ENCODE measurements around the gene TP63. TPM values are rescaled to one million over a fixed set of nuclear protein-coding genes. Genes with fewer than 3 reads are reported as not detected.

Gene TP63
- total RNA-seq, 1 donor from 2014 or later = 144 TPM

DNA sequence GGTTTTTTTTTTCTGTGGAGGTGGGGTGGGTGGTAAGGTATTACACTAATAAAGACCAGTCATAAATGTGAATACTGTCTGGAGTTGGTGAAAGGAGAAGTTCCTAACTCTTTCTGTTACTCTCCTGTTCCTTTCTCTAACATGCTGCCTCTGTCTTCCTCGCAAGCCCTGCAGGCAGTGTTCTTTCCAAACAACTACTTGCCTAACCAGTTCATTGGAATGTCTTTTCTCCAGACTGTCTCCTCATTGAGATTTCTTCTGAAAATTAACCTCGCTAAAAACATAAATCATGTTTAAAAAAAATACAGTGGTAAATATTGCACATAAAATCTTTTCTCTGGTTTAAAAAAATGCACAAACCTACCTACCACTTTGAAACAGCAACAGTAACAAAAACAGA is 135.2 kb downstream of the TP63 start:
- Histone ChIP-seq H3K4me3 (no peak overlapping the region), H3K9me3 (no peaks in the 10 kb centered on the region), H3K27me3 (no peaks in the 10 kb centered on the region), H3K4me1 (no peaks in the 10 kb centered on the region), H3K27ac (no peak overlapping the region), H3K36me3 (no peaks in the 10 kb centered on the region)
- no peak for DNase-seq (ENCODE audit: extremely low spot score in 2 of 2)
- intact Hi-C loops (cut with DNase I) = no loop called here
- TF ChIP-seq POLR2A (IDR thresholded peaks at IDR 0.05) = no peak
- TF ChIP-seq POLR2AphosphoS5 (IDR thresholded peaks at IDR 0.05; ENCODE audit: insufficient read depth in 1 of 2, low read depth in 1 of 2) = peak in 1 of 2 donors; percentile 55
- TF ChIP-seq, protein P1, sequence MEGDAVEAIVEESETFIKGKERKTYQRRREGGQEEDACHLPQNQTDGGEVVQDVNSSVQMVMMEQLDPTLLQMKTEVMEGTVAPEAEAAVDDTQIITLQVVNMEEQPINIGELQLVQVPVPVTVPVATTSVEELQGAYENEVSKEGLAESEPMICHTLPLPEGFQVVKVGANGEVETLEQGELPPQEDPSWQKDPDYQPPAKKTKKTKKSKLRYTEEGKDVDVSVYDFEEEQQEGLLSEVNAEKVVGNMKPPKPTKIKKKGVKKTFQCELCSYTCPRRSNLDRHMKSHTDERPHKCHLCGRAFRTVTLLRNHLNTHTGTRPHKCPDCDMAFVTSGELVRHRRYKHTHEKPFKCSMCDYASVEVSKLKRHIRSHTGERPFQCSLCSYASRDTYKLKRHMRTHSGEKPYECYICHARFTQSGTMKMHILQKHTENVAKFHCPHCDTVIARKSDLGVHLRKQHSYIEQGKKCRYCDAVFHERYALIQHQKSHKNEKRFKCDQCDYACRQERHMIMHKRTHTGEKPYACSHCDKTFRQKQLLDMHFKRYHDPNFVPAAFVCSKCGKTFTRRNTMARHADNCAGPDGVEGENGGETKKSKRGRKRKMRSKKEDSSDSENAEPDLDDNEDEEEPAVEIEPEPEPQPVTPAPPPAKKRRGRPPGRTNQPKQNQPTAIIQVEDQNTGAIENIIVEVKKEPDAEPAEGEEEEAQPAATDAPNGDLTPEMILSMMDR (IDR thresholded peaks at IDR 0.05) = no peak

DNA sequence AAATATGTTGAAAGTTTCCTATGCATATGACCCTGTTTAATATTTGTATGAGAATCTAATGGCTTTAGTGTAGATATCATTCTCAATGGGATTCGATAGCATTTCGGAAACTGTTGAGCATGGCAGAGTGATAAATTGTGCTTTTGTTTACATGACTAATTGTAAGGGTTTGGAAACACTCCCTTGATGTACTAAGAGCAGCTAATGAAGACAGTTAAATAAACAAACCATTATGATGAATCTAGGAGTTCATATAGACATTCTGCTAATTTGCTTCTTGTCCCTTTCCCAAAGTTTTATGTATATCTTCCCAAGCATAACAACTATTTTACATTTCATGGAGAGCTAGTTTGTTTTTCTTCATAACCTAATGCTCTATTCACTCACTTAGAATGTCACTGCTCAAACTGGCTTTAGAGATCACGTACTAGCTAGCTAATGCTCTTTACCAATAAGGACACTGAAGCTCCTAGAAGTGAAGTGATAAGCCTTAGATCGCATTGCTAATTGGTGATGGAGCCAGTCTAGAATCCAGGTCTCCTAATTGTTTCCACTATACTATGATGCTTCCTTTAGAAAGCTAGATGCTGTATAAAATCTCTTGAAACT is 140.8 kb downstream of the TP63 start:
- H3K27ac ChIP-seq = no peak overlapping the region
- H3K4me3 ChIP-seq = no peak overlapping the region
- no peaks in the 10 kb centered on the region for H3K36me3 ChIP-seq
- intact Hi-C loops (cut with DNase I) = no loop called here
- H3K27me3 ChIP-seq = no peaks in the 10 kb centered on the region
- no peak for DNase-seq (ENCODE audit: extremely low spot score in 2 of 2)
- no peak for TF ChIP-seq POLR2AphosphoS5 (IDR thresholded peaks at IDR 0.05; ENCODE audit: insufficient read depth in 1 of 2, low read depth in 1 of 2)
- TF ChIP-seq POLR2A (IDR thresholded peaks at IDR 0.05) = no peak
- TF ChIP-seq, protein P1 (IDR thresholded peaks at IDR 0.05) = no peak
- no peaks in the 10 kb centered on the region for H3K9me3 ChIP-seq
- H3K4me1 ChIP-seq = peaks cover 20% of the 10 kb centered on the region

DNA sequence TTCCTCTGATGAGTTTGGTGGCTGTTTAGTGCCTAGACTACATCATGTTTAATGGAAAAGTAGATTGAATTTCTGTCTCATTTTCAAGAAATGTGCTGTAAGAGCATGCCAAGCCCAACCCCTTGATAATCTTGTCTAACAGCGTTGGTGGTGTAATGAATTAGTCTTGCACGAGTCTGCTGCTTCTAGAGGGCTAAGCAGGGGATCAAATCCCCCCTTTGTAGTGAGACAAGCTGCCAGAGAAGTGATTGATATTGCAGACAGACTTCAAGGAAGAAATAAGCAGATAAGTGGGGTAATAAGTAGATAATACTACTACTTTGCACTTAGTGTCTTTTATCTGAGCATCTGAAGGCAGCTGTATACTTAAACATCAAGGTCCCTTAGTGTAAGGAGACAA is 141.4 kb downstream of the TP63 start:
- no peak for DNase-seq (ENCODE audit: extremely low spot score in 2 of 2)
- no peaks in the 10 kb centered on the region for H3K36me3 ChIP-seq
- intact Hi-C loops (cut with DNase I) = no loop called here
- peaks cover 20% of the 10 kb centered on the region for H3K4me1 ChIP-seq
- no peak overlapping the region for H3K4me3 ChIP-seq
- TF ChIP-seq POLR2AphosphoS5 (IDR thresholded peaks at IDR 0.05; ENCODE audit: insufficient read depth in 1 of 2, low read depth in 1 of 2) (no peak), POLR2A (IDR thresholded peaks at IDR 0.05) (no peak)
- TF ChIP-seq, protein P1 (IDR thresholded peaks at IDR 0.05) = no peak
- no peaks in the 10 kb centered on the region for H3K9me3 ChIP-seq
- no peak overlapping the region for H3K27ac ChIP-seq
- no peaks in the 10 kb centered on the region for H3K27me3 ChIP-seq

DNA sequence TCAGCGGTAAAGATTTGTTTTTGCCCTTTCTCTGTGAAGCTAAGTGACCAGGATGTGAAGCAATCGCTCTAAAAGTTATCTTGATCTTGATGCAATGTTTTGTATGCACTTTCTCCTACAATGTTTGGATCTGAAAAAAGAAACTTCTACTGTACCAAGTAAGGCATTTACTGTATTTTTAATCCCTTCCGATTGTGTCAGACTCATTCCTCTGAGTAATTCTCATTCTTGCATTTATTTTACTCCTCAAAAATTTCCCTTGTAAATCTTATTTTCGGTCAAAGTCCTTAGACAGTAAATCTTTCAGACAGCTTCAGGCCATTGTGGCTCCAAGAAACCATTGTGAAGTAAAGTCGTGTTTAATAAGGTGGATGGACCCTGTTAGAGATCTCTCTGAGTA is 141.9 kb downstream of the TP63 start:
- Histone ChIP-seq H3K36me3 (no peaks in the 10 kb centered on the region), H3K27me3 (no peaks in the 10 kb centered on the region), H3K4me1 (peaks cover 20% of the 10 kb centered on the region), H3K27ac (no peak overlapping the region), H3K9me3 (no peaks in the 10 kb centered on the region), H3K4me3 (no peak overlapping the region)
- intact Hi-C loops (cut with DNase I) = no loop called here
- DNase-seq (ENCODE audit: extremely low spot score in 2 of 2) = no peak
- TF ChIP-seq POLR2A (IDR thresholded peaks at IDR 0.05) = no peak
- TF ChIP-seq, protein P1 (IDR thresholded peaks at IDR 0.05) = no peak
- TF ChIP-seq POLR2AphosphoS5 (IDR thresholded peaks at IDR 0.05; ENCODE audit: insufficient read depth in 1 of 2, low read depth in 1 of 2) = no peak

DNA sequence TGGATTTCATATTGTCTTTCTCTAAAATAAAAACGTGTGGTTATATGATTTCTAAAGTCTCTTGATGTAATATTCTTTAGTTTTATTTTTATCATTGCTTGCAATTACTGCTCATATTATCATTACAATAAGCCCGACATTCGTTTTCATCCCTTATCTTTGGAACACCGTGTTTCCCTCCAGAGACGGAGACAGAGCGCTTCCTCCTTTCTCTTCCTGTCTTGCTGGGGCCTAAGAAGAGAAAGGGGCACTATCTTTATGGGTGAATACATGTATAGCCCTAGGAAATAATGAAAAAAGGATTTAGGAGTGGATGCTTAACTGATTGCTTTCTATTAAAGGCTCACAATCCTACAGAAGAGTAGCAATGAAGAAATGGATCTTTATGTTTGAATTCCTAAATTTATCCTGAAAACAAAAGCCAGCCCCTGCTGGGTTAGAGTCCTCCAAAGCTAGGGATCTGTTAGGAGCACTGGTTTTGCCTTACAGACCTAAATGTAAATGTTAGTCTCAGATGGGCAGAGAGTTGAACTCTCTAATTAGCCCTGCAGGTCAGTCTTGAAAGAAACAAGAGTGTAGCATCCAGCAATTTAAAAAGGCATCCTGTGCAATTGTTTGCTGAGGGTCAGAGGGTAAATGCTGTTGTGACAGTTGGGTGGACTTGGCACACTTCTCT is 145.1 kb downstream of the TP63 start:
- TF ChIP-seq POLR2A (IDR thresholded peaks at IDR 0.05) (no peak), POLR2AphosphoS5 (IDR thresholded peaks at IDR 0.05; ENCODE audit: insufficient read depth in 1 of 2, low read depth in 1 of 2) (no peak)
- TF ChIP-seq, protein P1 (IDR thresholded peaks at IDR 0.05) = no peak
- intact Hi-C loops (cut with DNase I) = no loop called here
- no peak for DNase-seq (ENCODE audit: extremely low spot score in 2 of 2)
- H3K27me3 ChIP-seq = no peaks in the 10 kb centered on the region
- no peak overlapping the region for H3K4me3 ChIP-seq
- no peaks in the 10 kb centered on the region for H3K9me3 ChIP-seq
- H3K36me3 ChIP-seq = no peaks in the 10 kb centered on the region
- H3K4me1 ChIP-seq = peaks cover 20% of the 10 kb centered on the region
- H3K27ac ChIP-seq = no peak overlapping the region
